Measurements from ENCODE around the gene SELE.

The SELE gene

DNA sequence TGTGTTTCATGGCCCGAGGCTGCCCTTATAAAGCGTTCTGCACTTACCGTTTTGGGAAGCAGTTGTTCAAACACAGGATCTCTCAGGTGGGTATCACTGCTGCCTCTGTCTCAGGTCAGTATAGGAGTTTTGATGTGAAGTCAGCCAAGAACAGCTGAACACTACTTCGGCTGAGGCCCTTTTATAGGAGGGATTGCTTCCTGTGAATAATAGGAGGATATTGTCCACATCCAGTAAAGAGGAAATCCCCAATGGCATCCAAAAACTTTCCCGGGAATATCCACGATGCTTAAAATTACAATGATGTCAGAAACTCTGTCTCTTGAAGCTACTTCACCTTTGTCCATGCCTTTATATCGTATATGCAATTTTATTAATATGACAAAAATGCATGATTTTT lies at the start of gene SELE:
Gene SELE (minus strand): TSS at position 156 of the 400 bp plus-strand sequence. CDS start 467 bp downstream, outside the sequence.
- no peak for DNase-seq

DNA sequence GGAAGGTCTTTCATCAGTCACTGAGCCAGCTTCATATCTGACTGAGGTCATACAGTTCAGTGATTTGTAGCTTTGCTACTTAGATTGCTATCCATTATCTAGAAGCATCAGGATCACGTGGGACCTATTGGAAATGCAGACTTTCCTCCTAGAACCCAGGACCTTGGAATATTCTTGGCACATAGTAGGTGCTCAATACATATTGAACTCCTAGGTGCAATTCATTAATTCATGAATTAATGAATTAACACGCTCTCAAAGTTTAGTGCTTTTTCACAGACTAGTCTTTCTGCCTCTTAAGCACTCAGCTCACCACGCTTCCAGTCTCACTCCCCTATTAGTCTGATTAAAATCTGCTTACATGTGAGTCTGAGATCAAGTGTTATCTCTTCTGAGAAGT lies 48.7 kb upstream of the SELE start:
- no peak for DNase-seq

DNA sequence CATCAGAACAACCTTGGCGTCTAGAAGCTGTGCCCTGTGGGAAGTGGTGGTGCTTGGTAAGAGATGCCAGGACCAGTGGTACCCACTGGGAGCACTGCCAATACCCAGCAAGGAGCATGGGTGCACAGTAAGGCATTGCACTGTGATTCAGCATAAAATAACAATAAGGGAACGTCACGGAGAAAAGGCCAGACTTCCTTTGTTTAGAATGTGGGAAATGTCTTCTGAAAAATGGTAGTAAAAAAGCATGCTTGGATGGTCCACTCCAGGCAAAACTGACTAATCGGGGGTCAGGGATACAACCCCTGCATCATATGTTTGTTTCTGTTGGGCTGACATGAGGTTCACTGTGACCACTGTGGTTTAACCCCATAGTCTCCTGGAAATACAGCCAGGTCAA lies 46.1 kb upstream of the SELE start:
- no peak for DNase-seq

GRCh38 chr1:169779150-169779549 lies 45.3 kb upstream of the SELE start:
- no peak for DNase-seq

DNA sequence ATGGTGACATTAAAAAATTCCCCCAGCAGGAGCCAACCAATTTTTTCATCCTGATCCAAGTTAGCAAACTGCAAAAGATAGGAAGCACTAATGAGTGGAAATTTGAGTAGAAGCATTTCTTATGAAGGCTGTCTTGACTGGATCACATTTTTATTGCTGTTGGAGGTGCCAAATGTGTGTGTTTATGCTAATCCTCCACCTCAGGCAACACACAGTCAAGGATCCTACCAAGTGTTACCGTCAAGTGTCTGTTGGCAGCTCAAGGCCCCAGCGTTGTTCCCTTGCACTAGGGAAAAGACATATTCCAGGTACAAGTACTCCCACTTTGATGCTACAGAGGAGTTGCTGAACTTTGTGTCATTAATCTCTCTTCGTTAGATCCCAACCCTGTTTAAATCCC lies 42.6 kb upstream of the SELE start:
- no peak for DNase-seq

DNA sequence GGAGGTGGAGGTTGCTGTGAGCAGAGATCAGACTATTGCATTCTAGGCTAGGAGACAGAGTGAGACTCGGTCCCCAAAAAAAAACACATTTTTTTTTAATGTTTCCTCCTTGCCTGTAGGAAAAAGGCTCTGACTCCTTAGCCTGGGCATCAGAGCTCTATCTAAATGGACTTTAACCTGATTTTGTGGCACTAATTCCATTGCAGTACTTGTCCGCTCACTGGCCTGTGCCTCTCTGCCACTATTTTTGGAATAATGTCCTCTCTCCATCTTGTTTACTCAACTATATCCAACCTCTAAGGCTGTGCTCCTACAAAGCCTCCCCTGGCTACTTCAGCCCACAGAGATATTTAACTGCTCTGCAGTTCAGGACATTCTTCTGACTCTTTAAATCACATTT lies 34.3 kb upstream of the SELE start:
- DNase-seq, result no peak

DNA sequence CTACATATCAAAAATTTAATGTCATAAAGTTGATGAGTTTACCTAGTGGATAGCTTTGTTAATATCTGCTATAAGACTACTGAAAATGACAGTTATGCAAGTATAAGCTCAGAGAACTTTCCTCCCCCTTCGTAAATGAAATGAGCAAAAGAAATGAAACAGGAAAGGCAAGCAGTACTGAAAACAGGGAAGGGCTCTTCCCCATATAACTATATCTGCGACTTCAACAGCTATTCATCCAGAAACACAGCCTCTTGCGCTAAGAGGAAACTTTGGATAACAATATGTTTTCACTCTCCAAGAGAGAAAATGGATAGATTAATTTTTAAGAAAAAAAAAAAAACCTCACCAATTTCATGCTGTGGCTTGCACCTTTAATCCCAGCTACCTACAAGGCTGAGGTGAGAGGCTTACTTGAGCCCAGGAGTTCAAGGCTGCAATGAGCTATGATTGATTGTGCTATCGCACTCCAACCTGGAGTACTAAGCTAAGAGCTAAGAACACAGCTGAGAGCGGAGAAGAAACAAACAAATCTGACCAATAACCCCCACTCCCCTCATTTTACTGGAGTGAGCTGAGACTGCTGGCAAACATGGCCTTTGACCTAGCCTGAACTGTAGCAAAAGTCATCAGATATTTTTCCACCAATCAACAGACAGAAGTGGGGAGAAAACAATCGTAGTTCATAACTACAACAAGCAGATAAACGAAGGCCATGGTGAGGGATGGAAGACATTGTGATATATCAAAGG lies 31.9 kb upstream of the SELE start:
- no peak for DNase-seq

DNA sequence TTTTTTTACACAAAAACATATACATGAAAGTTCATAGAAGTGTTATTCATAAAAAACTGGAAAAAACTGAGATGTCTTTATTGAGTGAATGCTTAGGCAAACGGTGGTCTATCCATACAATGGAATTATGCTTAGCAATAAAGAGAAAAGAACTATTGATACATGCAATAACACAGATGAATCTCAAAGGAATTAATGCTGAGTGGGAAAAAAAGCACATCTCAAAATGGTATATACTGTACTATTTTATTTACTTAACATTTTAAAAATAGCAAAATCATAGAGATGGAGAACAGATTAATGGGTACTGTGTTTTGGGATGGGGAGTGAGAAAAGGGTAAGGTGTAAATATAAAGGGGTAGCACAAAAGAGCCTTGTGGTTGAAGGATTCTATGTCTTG lies 31.0 kb upstream of the SELE start:
- DNase-seq, result no peak

- DNase-seq, result no peak
Observed at GRCh38 chr1:169762699-169763098, 28.8 kb upstream of the SELE start.

- DNase-seq, result no peak
Observed at GRCh38 chr1:169759038-169759437, 25.2 kb upstream of the SELE start.

DNA sequence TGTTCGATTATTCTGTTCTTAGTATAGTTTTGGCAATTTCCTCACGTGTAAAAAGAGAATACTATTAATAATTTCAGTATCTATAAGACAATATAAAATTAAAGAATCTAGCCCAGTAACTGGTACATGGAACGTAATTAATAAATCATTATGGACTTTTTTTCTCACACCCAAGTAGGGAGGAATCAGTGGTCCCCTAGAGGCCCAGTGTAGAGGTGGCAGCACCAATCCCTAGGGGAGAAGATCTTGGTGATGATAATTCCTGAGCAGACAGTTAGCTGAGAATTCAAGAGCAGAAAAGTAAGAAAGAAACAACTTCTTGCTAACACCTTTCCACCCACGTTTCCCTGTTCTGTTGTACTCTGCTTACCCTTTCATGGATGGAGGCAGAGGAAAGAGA lies 19.7 kb upstream of the SELE start:
- DNase-seq, result no peak

- no peak for DNase-seq
Observed at GRCh38 chr1:169750041-169750440, 16.2 kb upstream of the SELE start.

DNA sequence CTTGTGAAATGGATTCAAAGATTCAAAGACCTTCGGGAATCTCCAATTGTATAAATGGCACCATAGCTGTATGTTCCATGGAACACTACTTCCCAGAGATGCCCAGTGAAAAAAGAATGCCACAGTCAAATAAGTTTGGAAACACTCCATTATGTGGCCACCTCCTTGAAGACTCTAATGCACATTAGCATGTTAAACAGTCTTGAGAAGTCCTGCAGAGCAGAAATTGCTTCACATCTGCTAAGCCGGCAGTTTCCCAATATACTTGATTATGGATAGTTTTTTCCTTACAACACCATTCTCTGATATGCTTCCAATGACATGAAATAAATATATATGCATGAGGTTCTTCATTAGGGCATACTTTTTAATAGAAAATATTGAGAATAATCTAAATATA lies 12.7 kb upstream of the SELE start:
- DNase-seq, result no peak

GRCh38 chr1:169745015-169745861 lies 11.4 kb upstream of the SELE start:
- no peak for DNase-seq

DNA sequence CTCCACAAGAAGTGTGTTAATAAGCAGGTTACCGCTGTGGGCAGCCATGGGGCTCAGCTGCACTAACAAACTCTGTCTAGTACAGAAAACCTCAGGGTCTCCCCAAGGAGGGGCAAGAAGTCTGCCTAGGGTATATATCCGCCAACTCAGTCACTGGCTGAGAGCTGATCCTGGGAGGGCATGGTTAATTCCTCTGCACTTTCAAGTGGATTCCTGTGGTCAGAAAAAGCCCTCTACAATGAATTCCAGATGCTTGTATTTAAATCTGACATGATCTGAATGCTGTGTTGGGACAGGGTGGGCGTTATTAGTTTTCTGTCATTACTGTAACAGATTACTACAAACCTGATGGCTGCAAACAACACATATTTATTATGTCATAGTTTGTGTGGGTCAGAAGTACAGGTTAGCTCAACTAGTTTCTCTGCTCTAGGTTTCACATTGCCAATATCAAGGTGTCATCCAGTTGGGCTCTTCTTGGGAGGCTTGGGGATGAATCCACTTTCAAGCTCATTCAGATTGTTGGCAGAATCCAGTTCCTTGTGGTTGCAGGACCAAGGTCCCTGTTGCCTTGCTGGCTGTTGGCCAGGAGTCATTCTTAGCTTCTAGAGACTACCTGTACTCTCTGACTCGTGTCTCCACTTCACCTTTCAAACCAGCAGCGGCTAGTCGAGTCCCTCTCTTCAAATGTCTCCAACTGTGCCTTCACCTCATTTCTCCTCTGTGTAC lies 8.0 kb upstream of the SELE start:
- DNase-seq, result no peak

DNA sequence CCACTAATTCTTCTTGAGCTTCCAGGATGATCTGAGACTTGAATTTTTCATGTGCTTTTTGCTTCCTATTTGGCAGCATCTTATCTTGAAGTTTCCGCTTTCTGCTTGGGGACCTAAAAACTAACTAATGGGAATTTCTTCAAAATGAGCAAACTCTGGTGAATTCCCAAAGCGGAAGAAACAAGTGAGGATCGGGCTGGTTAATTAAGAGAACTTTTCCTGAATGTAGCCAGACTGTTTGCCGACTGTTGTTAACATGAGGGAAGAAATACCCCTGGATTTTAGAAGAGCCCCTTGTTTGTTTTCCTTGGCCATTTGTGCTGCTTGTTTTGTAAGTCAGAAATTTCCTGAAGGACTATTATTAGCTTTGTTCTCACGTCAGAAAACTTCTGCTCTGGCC lies 6.1 kb upstream of the SELE start:
- DNase-seq, result no peak

DNA sequence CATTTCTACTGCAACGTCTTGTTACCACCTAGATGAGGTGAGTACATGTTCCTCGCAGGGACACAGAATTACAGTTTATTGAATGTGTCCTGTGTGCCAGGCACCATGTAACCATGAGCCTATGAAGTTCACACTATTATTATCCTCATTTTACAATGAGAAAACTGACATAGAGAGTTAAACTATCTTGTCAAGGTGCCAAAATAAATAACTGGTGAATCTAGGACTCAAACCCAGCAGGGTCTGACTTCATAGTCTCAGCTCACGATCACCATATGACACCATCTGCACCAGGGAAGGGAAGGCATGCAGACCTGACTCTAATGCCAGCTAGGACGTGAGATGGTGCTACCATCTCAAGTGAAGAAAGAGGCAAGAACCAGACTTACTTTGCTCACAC lies 2.4 kb downstream of the SELE start:
- DNase-seq, result no peak

- DNase-seq, result no peak
Observed at GRCh38 chr1:169729991-169730390, 3.9 kb downstream of the SELE start.

GRCh38 chr1:169727307-169727706 lies 6.6 kb downstream of the SELE start:
- DNase-seq, result no peak

DNA sequence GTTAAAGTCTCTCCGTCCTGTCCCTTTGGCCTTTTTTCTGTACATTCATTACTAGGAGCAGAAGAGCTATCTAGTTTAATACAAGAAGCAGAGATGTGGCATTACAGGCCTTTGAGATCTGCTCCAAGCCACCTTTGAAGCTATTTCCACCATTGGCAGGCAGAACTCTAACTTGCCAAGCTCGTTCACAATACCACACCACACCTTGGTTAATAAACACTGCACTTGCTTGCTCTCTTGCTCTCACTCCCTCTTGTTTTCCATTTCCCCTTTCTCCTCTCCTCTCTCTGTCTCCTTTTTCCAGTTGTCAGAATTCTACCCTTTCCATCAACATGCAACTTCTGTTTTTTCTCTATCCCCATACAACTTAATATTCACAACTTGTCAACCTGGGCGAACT lies 7.0 kb downstream of the SELE start:
- DNase-seq, result no peak

DNA sequence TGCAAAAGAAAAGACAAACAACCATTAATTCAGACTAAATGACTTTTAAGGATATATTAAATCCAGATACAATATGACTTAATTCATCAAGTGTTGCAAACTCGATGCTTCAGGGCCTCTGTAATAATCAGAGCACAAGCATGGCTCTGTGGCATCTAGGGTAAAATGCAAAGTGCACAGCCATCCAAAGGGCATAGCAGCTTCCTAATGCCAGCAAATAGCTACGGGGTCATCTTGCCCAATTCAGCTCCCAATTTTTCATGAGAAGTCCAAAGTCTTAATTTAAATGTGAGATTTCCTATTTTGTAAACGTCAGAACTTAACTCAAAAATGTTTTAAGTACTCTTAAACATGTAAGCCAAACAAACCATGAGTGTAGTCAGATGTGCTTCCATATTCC lies 7.9 kb downstream of the SELE start:
- DNase-seq, result no peak

- DNase-seq, result no peak
Observed at GRCh38 chr1:169724168-169724567, 9.7 kb downstream of the SELE start.

- no peak for DNase-seq
Observed at GRCh38 chr1:169723763-169724162, 10.1 kb downstream of the SELE start.

DNA sequence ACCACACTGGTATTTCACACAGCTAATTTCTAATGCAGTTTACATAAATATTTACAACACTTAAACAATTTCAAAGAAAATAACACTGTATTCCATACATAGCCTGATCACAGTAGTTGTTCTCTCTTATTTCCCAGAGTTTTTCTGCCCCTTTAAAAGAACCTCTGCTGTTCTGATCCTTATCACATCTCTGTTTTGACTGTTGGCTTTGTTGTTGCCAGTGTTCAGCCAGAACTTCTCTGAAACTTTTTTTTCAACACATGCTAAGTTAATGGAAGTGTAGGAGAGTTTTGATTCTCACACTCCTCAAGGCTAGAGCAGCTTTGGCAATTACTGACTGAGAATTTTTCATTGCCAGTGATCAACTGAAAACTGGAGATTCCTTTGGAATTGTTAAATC lies 11.1 kb downstream of the SELE start:
- no peak for DNase-seq

Data from CD4-positive, alpha-beta T cell treated with Interleukin-17A for 4 hours (primary cell).